HG03045 (cell line): Measurements from ENCODE around the gene CBL.
"Not testable (repeated sequence)": the region's sequence is repeated elsewhere in the genome, so short reads cannot be mapped to it uniquely, and the experiment has no call there.

Experiments used
- ATAC-seq: cut with Tn5 transposase; IDR thresholded peaks from one replicate; pipeline ENCODE4 v1.9.1; 2021; ENCODE audit warnings: mild to moderate bottlenecking, moderate library complexity; ENCODE audit not compliant: unreplicated experiment

CBL gene

DNA sequence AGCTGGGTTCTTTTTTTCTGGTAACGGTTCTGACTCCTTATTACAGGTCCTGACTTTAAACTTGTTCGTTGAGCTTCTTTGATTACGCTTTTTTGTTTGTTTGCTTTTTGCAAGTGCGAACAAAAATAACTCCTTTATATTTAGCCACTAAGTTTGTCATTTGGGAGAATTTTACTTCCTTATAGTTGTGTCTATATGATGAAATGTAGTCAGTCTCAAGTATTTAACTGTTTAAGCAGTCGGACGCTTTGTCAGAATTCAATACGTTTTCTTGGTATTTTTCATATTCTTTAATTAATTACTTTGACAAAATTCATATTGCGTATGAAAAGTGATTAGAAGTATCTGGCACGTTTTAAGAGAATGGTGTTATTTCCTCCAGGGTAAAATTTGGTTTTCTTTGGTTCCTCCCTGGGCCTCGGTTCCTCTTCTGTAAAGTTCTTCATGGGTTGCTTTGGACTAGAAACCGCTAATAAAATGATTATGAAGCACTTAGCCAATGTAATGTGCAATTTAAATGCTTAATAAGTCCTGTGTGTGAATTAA lies 1.3 kb downstream of the CBL start:
- no peak for ATAC-seq

DNA sequence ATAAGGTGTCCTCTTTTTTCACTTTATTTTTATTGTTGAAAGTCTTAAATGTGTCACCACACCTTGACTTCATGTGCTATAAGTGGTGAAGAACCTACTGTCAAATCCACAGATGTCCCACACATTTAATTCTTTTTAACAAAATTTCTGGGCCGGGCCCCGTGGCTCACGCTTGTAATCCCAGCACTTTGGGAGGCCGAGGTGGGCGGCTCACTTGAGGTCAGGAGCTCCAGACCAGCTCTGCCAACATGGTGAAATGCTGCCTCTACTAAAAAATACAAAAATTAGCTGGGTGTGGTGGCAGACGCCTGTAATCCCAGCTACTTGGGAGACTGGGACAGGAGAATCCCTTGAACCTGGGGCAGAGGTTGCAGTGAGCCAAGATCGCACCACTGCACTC lies 3.0 kb downstream of the CBL start:
- ATAC-seq = no peak

DNA sequence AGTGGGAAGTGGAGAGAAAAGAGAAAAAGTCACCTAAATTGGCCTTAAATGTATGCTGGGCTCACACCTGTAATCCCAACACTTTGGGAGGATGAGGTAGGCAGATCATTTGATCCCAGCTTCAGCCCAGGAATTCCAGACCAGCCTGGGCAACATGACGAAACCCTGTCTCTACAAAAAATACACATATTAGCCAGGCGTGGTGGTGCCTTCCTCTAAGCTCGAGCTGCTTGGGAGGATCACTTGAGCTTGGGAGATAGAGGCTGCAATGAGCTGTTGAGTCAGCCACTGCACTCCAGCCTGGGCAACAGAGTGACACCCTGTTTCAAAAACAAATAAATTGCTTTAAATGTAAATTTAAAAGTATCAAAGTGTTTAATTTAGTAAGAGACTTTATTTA lies 3.9 kb downstream of the CBL start:
- ATAC-seq = no peak

DNA sequence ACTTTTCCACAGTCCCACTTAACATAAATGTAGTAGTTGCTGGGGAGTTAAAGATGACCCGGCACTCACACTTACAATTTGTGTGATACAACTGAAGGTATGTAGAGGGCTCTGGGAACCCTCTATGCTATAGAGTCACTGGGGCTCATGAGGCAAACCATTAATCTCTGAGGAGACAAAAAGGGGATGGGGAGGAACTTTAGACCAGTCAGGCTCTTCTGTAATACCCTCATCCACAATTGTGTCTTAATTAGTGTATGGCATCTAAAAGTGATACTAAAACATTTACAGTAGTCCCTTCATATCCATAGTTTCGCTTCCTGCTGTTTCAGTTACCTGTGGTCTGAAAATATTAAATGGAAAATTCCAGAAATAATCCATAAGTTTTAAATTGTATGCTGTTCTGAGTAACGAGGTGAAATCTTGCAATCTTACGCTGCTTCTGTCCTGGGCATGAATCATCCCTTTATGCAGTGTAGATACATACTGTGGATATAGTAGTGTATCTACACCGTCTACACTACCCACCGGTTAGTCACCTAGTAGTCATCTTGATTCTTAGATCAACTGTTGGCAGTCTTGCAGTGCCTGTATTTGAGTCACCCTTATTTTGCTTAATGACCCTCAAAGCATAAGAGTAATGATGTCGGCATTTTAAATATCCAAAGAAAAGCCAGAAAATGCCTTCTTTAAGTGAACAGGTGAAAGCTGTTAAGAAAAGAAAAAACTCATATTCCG lies 12.2 kb downstream of the CBL start:
- no peak for ATAC-seq

DNA sequence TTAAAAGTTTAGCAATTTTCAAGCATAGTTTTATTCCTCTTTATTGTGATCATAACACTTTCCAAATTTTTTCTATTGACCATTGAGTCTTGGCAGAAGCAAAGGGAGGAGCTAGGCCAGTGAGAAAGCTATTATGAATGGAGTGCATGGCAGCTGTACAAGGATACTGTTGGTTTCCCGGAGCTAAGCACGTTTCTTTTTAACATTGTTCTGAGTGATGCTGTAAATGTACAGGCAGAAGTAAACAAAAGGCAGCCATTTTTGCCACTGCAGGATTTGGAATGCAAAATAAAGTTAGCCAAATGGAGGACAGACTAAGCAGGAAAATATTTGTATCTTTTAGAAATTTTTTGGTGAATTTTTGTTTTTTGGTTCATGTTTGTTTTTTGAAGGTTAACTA lies 16.2 kb downstream of the CBL start:
- ATAC-seq = no peak

DNA sequence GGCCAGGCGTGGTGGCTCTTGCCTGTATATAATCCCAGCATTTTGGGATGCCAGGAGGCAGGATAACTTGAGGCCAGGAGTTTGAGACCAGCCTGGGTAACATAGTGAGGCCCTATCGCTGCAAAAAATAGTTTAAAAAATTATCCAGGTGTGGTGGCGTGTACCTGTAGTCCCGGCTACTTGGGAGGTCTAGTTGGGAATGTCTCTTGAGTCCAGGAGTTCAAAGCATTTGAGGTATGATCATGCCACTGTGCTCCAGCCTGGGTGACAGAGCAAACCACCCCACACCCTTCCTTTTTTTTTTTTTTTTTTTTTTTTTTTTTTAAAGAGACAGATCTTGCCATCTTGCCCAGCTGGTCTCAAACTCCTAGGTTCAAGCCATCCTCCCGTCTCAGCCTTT lies 16.8 kb downstream of the CBL start:
- no peak for ATAC-seq

DNA sequence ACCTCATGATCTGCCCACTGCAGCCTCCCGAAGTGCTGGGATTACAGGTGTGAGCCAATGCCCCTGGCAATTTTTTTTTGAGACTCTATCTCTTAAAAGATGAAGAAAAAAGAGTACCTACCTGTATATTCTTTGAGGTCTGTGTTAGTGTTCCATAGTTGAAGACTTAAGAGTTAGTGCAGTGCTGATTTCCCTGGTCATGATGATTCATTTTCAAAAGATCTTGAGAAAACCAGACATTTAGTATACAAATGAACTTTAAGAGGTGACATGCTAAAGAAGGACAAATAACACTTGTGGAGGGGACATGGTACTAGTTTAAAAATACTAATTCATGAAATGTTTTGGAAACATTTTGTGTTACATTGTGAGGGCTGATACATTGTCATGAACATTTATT lies 17.7 kb downstream of the CBL start:
- ATAC-seq = no peak

DNA sequence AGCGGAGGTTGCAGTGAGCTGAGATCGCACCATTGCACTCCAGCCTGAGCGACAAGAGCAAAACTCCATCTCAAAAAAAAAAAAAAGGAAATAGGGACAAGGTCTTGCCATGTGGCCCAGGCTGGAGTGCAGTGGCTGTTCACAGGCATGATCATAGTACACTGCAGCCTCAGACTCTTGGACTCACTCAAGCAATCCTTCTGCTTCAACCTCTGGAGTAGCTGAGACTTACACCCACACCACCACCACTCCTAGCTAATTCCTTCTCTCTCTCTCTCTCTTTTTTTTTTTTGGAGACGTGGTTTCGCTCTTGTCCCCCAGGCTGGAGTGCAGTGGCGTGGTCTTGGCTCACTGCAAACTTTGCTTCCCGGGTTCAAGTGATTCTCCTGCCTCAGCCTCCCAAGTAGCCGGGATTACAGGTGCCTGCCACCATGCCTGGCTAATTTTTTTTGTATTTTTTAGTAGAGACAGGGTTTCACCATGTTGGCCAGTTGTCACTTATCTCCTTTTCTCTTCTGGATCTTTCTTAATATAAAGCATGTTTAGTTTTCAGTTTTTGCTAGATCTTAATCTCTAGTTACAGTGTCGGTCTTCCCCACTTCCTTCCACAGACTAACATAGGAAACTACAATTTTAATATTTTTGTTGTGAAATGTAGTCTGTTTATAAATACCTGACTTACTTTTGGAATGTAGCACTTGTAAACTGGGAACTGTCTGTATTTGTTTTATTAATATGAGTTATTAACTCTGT lies 22.6 kb downstream of the CBL start:
- not testable (repeated sequence) for ATAC-seq

DNA sequence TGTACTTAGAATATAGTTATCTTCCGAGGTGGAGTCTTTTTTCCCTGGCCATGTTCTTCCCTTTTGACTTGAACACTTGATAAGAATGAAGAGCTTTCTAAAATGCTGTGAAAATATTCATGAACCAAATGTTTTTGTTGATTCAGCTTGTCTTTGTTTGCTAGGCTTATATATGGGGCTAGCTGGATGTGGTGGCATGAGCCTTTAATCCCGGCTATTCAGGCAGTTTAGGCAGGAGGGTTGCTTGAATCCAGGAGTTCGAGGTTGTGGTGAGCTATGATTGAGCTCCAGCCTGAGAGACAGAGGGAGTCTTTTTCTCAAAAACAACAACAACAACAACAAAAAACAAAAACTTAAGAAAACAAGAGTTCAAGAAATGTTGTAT lies 23.1 kb downstream of the CBL start:
- ATAC-seq = no peak

DNA sequence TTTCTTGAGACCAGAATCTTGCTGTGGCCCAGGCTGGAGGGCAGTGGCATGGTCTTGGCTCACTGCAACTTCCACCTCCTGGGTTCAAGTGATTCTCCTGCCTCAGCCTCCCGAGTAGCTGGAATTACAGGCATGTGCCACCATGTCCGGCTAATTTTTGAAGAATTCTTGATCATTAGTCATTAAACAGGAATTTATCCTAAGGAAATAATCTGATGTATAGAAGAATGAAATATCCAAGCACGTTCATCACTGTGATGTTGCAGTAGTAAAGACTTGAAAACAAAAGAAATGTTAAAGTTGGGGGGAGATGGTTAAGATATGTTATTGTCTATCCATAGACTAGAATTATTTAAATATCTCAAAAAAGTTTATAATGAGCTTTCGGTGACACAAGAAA lies 23.6 kb downstream of the CBL start:
- no peak for ATAC-seq

DNA sequence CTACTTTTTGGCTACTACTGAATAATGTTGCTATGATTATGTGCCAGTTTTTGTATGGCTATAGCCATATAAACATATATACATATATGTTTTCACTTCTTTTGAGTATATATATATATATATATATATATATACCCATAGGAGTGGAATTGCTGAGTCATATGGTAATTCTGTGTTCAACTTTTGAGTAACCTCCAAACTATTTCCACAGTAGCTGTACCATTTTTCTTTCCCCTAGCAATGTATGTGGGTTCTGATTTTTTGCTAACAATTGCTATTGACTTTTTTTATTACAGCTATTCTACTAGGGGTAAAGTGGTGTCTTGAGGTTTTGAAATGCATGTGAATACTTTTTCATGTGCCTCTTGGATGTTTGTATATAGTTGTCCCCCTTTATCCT lies 30.4 kb downstream of the CBL start:
- no peak for ATAC-seq

DNA sequence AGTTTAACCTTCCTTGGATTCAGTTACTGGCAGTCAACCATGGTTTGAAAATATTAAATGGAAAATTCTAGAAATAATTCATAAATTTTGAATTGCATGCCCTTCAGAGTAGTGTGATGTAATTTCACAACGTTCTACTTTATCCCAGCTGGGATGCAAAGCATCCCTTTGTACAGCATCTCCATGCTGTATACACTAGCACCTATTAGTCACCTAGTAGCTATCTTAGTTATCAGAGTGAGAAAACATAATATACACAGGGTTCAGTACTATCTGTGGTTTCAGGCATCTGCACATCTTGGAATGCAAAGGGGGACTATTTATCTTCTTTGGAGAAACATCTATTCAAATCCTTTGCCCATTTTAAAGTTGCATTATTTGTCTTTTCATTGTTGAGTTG lies 30.8 kb downstream of the CBL start:
- ATAC-seq = no peak

DNA sequence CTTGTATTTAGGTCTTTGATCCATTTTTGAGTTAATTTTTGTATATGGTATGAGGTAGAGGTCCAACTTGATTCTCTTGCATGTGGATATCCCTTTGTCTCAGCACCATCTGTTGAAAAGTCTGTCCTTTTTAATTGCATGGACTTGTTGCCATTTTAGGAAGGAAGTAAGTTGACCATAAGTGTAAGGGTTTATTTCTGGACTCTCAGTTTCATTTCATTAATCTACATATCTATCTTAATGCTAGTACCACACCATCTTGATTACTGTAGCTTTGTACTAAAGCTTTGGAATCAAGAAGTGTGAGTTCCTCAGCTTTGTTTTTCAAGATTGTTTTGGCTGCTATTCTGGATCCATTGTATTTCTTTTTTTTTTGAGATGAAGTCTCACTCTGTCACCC lies 31.4 kb downstream of the CBL start:
- no peak for ATAC-seq

DNA sequence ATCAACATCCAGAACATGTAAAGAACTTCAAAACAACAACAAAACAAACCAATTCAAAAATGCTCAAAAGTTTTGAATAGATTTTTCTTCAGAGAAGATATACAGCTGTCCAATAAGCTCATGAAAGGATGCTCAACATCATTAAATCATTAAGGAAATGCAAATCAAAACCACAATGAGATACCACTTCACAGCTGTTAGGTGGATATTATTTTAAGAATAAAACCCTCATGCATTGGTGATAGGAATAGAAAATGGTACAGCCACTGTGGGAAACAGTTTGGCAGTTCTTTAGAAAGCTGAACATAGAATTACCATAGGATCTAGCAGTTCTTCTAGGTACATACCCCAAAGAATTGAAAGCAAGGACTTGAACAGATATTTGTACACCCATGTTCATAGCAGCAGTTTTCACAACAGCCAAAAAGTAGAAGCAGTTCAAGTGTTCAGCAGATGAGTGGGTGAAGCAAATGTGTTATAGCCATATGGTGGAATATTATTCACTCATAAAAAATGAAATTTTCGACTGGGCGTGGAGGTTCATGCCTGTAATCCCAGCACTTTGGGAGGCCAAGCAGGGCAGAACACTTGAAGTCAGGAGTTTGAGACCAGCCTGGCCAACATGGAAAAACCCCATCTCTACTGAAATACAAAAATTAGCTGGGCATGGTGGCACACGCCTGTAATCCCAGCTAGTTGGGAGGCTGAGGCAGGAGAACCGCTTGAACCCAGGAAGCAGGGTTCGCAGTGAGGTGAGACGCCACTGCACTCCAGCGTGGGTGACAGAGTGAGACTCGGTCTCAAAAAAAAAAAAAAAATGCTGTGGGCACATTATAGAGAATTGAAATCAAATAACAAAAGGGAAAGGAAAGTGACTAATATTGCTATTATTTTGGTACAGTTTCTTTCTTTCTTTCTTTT lies 42.9 kb downstream of the CBL start:
- no peak for ATAC-seq

DNA sequence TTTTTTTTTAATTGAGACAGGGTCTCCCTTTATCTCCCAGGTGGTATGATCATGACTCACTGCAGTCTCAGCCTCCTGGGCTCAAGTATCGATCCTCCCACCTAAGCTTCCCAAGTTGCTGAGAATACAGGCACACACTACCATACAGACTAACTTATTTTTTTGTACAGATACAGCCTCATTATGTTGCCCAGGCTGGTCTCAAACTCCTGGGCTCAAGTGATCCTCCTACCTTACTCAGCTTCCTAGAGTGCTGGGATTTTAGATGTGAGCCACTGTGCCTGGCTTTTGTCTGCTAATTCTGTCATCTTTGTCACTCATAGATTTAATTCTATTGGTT lies 43.5 kb downstream of the CBL start:
- ATAC-seq = no peak

DNA sequence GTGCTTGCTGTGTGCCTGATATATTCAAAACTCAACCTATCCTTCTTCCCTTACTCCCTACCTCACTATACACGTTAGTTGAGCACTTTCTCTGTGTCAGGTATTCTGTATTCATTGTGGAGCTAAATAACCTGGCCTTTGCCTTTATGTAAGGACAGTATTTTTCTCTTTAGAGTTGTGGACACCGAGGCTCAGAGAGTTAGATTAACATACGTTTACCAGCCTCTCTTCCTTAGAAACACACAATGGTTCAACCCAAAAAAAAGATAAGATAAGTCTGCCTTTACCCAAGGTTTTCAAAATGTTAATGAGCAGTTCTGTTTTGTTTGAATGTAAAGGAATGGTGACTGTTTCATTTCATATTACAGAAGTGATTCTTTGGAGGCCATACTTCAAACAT lies 45.0 kb downstream of the CBL start:
- no peak for ATAC-seq

DNA sequence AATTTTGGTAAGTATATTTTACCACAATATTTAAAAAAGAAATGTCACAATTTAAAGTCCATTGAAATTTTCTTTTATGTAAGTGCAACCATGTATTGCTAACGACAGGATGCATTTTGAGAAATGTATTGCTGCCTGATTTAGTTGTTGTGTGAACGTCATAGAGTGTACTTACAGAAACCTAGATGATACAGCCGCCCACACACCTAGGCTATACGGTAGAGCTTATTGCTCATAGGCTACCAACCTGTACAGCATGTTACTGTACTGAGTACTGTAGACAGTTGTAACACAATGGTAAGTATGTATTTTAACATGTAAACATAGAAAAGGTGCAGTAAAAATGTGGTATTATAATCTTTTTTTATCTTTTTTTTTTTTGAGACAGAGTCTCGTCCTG lies 48.1 kb downstream of the CBL start:
- no peak for ATAC-seq

DNA sequence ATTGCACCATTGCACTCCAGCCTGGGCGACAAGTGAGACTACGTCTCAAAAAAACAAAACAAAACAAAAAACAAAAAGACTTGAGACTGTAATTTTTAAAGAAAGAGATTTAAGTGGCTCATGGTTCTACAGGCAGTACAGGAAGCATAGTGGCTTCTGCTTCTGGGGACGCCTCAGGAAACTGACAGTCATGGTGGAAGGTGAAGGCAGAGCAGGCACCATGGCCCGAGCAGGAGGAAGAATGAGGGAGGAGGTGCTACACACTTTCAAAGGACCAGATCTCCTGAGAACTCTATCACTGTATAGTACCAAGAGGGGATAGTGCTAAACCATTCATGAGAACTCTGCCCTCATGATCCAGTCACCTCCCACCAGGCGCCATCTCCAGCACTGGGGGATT lies 52.0 kb downstream of the CBL start:
- ATAC-seq = no peak

DNA sequence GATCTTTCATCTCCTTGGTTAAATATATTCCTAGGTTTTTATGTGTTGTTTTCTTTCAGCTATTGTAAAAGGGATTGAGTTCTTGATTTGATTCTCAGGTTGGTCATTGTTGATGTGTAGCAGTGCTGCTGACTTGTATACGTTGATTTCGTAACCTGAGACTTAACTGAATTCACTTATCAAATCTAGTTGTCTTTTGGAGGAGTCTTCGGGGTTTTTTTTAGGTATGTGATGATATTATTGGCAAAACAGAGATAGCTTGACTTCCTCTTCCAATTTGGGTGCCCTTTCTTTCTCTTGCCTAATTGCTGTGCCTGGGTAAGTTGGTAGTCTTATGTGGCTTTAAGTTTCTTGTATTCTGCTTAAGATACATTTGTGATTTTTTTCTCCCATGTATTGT lies 52.8 kb downstream of the CBL start:
- no peak for ATAC-seq

DNA sequence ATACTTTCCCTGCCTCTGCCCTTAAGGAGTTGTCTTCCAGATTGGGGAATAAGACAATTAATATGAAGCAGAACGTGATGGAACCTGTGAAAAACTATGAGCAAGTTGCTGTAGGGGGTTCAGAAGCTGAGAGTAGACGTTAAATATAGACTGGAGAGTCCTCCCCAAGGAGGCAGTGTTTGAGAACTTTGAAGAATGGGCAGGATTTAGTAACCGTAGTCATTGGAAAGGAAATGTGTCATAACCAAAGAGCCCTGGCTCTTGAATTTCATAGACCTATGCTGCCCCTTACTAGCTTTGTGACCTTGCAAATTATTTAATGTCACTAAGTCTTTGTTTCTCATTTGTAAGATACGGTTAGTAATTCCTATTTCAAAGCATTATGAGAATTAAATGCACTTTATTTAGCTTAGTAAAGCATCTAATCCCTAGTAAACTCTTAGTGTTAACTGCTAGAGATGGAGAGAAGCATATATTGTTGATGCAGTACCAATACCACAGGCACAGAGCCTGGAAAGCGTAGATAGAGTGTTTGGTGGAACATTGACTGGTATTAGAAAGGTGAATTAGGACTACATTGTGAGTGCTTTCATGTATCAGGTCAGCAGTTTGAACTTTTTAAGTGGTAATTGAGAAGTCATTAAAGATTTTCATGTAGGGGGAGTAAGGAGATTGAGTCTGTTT lies 56.7 kb downstream of the CBL start:
- no peak for ATAC-seq

DNA sequence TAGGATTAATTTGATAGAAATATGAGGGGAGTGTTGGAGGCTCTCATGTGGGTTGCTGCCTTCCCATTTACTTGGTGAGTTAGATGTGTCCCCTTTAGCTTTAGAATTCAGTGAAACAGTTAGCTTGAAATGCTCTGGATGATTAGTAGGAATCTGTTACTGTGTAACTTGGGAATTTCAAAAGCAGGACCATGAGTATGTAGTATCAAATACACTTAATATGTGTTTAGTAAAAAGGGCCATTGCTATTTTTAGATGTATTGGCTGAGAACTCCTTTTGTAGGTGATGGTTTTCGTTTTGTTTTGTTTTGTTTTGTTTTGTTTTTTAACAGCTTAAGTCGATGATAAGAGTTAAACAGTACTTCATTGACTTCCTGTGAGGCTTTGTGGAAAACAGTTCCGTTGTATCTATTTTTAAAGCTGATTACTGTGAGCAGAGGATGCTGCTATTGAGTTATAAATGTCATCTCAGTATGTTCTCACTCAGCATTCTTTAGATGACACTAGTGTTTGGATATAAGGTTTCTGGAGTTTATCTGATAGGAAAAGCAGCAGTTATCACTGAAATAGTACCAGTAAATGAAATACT lies 57.3 kb downstream of the CBL start:
- no peak for ATAC-seq
